ENCODE results near the gene FABP7. TPM values are rescaled to one million over a fixed set of nuclear protein-coding genes. Genes with fewer than 3 reads are reported as not detected.
A peak's percentile ranks its signal among the peaks of the same experiment; 100 is the strongest.

The FABP7 gene
- total and polyA plus RNA-seq, 2 of the 13 experiments (the other 11 are each of a cell fraction or from before 2014, with no cell fraction given), result not detected

DNA sequence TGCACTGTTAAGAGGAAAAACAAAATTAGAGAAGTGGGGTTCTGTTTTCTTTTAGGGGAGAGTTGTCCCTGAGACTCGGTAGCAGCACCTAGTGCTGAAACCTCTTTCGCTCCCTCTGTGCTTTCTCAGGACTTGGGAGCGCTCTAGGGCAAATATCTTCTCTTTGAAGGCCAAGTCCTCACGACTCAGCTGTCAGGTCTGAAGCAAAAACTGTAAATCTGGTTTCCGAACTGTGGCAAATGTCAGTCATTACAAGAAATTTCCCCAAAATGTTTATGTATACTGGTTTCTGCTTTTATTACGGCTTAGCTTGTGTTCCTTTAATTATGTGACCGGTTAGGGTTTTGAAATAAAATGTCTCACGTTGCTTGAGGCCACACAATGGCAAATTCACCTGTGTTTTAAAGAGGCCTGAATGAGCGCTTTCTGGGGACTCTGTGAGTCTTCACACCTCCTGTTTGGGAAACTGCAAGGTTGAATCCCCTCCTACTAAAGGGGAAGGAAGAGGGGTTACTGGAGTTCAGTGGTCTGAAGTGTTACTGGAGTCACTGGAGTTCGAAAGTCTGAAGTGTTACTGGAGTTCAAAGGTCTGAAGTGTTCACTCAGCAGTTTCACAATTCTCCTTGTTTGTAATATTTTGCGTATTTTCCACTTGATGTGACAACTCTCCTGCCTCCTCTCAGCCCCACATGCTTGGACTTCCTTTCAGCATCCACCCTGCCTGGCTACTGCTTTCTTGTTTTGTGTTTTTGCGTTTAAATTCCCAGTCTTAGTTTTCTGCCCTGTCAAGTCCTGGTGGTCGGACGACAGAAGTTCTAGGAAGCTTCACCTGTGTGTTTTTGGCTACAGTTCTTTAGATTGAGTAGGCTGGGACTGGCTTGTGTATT, 11.2 kb downstream of the FABP7 start (continued):
- TF ChIP-seq DMAP1 (CRISPR knock-in tag; IDR thresholded peaks at IDR 0.05) (peak; percentile 72; the same call in 1 of the 2 replicates), TAF1 (CRISPR knock-in tag; IDR thresholded peaks at IDR 0.05) (no peak; the same call in 1 of the 2 replicates), ZNF556 (CRISPR knock-in tag; IDR thresholded peaks at IDR 0.05; ENCODE audit: borderline replicate concordance) (peak; percentile 20; the same call in 1 of the 2 replicates), ERF (CRISPR knock-in tag; IDR thresholded peaks at IDR 0.05) (peak; percentile 53), KAT2B (IDR thresholded peaks at IDR 0.05; ENCODE audit: borderline replicate concordance, low read depth, low read length) (no peak), ZFP62 (CRISPR knock-in tag; IDR thresholded peaks at IDR 0.05) (no peak), TCF12 (IDR thresholded peaks at IDR 0.05) (no peak), TCF12 (CRISPR knock-in tag; IDR thresholded peaks at IDR 0.05) (no peak), ZNF614 (CRISPR knock-in tag; IDR thresholded peaks at IDR 0.05; ENCODE audit: borderline replicate concordance) (peak; percentile 52; the same call in 1 of the 2 replicates), NCOA1 (CRISPR knock-in tag; IDR thresholded peaks at IDR 0.05) (no peak), ZBTB21 (CRISPR knock-in tag; IDR thresholded peaks at IDR 0.05) (no peak), ZNF616 (CRISPR knock-in tag; IDR thresholded peaks at IDR 0.05; ENCODE audit: low read depth) (no peak), CBX1 (IDR thresholded peaks at IDR 0.05; ENCODE audit: low read depth) (no peak)
- TF ChIP-seq, protein P1, sequence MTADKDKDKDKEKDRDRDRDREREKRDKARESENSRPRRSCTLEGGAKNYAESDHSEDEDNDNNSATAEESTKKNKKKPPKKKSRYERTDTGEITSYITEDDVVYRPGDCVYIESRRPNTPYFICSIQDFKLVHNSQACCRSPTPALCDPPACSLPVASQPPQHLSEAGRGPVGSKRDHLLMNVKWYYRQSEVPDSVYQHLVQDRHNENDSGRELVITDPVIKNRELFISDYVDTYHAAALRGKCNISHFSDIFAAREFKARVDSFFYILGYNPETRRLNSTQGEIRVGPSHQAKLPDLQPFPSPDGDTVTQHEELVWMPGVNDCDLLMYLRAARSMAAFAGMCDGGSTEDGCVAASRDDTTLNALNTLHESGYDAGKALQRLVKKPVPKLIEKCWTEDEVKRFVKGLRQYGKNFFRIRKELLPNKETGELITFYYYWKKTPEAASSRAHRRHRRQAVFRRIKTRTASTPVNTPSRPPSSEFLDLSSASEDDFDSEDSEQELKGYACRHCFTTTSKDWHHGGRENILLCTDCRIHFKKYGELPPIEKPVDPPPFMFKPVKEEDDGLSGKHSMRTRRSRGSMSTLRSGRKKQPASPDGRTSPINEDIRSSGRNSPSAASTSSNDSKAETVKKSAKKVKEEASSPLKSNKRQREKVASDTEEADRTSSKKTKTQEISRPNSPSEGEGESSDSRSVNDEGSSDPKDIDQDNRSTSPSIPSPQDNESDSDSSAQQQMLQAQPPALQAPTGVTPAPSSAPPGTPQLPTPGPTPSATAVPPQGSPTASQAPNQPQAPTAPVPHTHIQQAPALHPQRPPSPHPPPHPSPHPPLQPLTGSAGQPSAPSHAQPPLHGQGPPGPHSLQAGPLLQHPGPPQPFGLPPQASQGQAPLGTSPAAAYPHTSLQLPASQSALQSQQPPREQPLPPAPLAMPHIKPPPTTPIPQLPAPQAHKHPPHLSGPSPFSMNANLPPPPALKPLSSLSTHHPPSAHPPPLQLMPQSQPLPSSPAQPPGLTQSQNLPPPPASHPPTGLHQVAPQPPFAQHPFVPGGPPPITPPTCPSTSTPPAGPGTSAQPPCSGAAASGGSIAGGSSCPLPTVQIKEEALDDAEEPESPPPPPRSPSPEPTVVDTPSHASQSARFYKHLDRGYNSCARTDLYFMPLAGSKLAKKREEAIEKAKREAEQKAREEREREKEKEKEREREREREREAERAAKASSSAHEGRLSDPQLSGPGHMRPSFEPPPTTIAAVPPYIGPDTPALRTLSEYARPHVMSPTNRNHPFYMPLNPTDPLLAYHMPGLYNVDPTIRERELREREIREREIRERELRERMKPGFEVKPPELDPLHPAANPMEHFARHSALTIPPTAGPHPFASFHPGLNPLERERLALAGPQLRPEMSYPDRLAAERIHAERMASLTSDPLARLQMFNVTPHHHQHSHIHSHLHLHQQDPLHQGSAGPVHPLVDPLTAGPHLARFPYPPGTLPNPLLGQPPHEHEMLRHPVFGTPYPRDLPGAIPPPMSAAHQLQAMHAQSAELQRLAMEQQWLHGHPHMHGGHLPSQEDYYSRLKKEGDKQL (CRISPR knock-in tag; IDR thresholded peaks at IDR 0.05; ENCODE audit: low read depth), result peak; percentile 28; the same call in 1 of the 2 replicates
- TF ChIP-seq, protein P2, sequence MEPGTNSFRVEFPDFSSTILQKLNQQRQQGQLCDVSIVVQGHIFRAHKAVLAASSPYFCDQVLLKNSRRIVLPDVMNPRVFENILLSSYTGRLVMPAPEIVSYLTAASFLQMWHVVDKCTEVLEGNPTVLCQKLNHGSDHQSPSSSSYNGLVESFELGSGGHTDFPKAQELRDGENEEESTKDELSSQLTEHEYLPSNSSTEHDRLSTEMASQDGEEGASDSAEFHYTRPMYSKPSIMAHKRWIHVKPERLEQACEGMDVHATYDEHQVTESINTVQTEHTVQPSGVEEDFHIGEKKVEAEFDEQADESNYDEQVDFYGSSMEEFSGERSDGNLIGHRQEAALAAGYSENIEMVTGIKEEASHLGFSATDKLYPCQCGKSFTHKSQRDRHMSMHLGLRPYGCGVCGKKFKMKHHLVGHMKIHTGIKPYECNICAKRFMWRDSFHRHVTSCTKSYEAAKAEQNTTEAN (CRISPR knock-in tag; conservative IDR thresholded peaks at IDR 0.05), result no peak
- TF ChIP-seq, protein P3, sequence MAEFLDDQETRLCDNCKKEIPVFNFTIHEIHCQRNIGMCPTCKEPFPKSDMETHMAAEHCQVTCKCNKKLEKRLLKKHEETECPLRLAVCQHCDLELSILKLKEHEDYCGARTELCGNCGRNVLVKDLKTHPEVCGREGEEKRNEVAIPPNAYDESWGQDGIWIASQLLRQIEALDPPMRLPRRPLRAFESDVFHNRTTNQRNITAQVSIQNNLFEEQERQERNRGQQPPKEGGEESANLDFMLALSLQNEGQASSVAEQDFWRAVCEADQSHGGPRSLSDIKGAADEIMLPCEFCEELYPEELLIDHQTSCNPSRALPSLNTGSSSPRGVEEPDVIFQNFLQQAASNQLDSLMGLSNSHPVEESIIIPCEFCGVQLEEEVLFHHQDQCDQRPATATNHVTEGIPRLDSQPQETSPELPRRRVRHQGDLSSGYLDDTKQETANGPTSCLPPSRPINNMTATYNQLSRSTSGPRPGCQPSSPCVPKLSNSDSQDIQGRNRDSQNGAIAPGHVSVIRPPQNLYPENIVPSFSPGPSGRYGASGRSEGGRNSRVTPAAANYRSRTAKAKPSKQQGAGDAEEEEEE (CRISPR knock-in tag; IDR thresholded peaks at IDR 0.05; ENCODE audit: borderline replicate concordance), result peak; percentile 26; the same call in 1 of the 2 replicates
